Right atrium auricular region (tissue), 2 donors: ENCODE results near the gene BRD3OS. TPM values are rescaled to one million over a fixed set of nuclear protein-coding genes. Genes with fewer than 3 reads are reported as not detected.
"Not testable (repeated sequence)": the region's sequence is repeated elsewhere in the genome, so short reads cannot be mapped to it uniquely, and the experiment has no call there.

ENCODE experiments used
- DNase-seq: peaks from one replicate; pipeline ENCODE4 v3.0.0-alpha.2; 2019; ENCODE audit warnings: low spot score
- H3K27ac ChIP-seq, 2 donors: fragments of 200-600 bp; sonication (generic); 1 replicate in 1 of 2; 2 replicates in 1 of 2; pipeline ENCODE4 v1.5.1; 2016 to 2019
- H3K27me3 ChIP-seq, 2 donors: fragments of 200-600 bp; sonication (generic); one replicate each; pipeline versions ENCODE4 v1.5.1 to v1.6.0; 2017 to 2019
- H3K36me3 ChIP-seq: fragments of 200-600 bp; sonication (generic); one replicate; pipeline ENCODE4 v1.5.1; 2016
- H3K4me1 ChIP-seq, 2 donors: fragments of 200-600 bp; sonication (generic); one replicate each; pipeline versions ENCODE4 v1.5.1 to v1.6.0; 2017 to 2019
- H3K4me3 ChIP-seq, 2 donors: fragments of 200-600 bp; sonication (generic); 1 replicate in 1 of 2; 2 replicates in 1 of 2; pipeline ENCODE4 v1.5.1; 2017 to 2019; ENCODE audit warnings: mild to moderate bottlenecking in 1 of 2, moderate library complexity in 1 of 2
- H3K9me3 ChIP-seq, 2 donors: fragments of 200-600 bp; sonication (generic); one replicate each; pipeline ENCODE4 v1.5.1; 2019
- total RNA-seq, 2 donors: library from RNA; depleted of rRNA; stranded (reverse); fragments of >200 nt; gene quantifications; one replicate each; pipeline ENCODE4 v1.1.0, GENCODE V29; 2016
- TF ChIP-seq, protein P1 (sequence below), 2 donors: fragments of 200-600 bp; sonication (generic); IDR thresholded peaks; one replicate each; pipeline ENCODE4 v1.5.1; 2019; ENCODE audit warnings: antibody characterized with exemption in 2 of 2

The BRD3OS gene
- total RNA-seq, 2 donors from 2014 or later, result 7.8 to 11.2 TPM

DNA sequence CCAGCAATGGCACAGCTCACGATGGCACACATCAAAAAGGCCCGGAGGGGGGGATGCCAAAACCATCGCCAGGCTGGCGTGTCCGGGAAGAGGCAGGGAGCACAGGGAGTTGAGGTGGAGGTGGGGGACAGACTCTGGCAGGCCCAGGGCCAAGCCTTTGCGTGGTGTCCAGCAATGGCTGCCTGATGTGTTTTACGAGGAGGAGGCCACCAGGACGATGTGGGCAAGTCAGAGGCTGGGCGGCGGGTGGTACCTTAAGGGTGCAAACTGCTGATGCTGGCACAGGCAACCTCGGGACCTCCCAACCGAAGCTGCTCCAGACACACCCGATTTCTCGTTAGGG, 37.9 kb upstream of the BRD3OS start:
- Histone ChIP-seq H3K27ac (no peak overlapping the region), H3K27me3 (no peaks in the 10 kb centered on the region), H3K4me3 (no peak overlapping the region), H3K36me3 (no peaks in the 10 kb centered on the region), H3K9me3 (no peaks in the 10 kb centered on the region), H3K4me1 (peaks cover 0 to 22% of the 10 kb centered on the region in 2 donors)
- DNase-seq, result no peak
- TF ChIP-seq, protein P1, sequence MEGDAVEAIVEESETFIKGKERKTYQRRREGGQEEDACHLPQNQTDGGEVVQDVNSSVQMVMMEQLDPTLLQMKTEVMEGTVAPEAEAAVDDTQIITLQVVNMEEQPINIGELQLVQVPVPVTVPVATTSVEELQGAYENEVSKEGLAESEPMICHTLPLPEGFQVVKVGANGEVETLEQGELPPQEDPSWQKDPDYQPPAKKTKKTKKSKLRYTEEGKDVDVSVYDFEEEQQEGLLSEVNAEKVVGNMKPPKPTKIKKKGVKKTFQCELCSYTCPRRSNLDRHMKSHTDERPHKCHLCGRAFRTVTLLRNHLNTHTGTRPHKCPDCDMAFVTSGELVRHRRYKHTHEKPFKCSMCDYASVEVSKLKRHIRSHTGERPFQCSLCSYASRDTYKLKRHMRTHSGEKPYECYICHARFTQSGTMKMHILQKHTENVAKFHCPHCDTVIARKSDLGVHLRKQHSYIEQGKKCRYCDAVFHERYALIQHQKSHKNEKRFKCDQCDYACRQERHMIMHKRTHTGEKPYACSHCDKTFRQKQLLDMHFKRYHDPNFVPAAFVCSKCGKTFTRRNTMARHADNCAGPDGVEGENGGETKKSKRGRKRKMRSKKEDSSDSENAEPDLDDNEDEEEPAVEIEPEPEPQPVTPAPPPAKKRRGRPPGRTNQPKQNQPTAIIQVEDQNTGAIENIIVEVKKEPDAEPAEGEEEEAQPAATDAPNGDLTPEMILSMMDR (IDR thresholded peaks at IDR 0.05), result no peak

DNA sequence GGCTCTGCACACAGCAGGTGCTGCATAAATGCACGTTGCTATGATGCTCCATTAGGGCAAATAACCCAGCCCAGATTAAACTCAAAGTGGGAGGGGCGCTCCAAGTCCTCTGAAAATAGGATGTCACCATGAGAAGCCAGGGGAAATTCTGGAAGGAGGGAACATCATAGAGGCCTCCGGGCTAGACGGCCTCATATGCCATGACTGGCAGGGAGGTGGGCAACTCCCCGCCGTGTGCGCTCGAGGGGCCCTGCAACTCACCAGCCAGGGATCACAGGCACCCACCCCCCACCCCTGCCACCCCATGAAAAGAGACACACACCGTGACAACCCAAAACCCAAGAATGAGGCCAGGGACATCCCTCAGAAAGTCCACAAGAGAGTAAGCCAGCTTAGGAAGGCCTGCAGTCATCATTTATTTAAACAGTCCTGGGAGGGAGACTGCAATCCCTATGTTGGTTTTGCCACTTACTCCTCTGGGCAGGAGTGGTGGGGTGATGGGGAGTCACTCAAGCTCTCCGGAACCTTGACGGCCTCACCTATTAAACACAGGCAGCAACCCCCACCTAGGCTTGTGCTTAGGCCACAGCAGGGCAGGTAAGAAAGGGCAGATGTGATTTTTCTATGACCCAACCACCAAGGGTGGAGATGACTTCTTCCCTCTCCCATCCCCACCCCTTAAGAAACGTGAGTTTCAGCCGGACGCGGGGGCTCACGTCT, 37.2 kb upstream of the BRD3OS start:
- H3K36me3 ChIP-seq, result no peaks in the 10 kb centered on the region
- H3K27me3 ChIP-seq, result no peaks in the 10 kb centered on the region
- H3K4me3 ChIP-seq, result no peak overlapping the region
- H3K27ac ChIP-seq, result no peak overlapping the region
- peaks cover 0 to 22% of the 10 kb centered on the region in 2 donors for H3K4me1 ChIP-seq
- DNase-seq, result no peak
- TF ChIP-seq, protein P1 (IDR thresholded peaks at IDR 0.05), result no peak
- no peaks in the 10 kb centered on the region for H3K9me3 ChIP-seq

DNA sequence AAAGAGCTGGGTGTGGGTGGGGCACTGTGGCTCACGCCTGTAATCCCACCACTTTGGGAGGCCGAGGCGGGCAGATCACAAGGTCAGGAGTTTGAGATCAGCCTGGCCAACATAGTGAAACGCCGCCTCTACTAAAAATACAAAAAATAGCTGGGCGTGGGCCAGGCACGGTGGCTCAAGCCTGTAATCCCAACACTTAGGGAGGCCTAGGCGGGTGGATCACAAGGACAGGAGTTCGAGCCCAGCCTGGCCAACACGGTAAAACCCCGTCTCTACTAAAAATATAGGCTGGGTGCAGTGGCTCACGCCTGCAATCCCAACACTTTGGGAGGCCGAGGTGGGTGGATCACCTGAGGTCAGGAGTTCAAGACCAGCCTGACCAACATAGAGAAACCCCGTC, 36.5 kb upstream of the BRD3OS start:
- not testable (repeated sequence) for DNase-seq, H3K27me3 ChIP-seq, H3K36me3 ChIP-seq, H3K9me3 ChIP-seq, H3K27ac ChIP-seq, H3K4me3 ChIP-seq
- peaks cover 0 to 29% of the 10 kb centered on the region in 2 donors for H3K4me1 ChIP-seq

DNA sequence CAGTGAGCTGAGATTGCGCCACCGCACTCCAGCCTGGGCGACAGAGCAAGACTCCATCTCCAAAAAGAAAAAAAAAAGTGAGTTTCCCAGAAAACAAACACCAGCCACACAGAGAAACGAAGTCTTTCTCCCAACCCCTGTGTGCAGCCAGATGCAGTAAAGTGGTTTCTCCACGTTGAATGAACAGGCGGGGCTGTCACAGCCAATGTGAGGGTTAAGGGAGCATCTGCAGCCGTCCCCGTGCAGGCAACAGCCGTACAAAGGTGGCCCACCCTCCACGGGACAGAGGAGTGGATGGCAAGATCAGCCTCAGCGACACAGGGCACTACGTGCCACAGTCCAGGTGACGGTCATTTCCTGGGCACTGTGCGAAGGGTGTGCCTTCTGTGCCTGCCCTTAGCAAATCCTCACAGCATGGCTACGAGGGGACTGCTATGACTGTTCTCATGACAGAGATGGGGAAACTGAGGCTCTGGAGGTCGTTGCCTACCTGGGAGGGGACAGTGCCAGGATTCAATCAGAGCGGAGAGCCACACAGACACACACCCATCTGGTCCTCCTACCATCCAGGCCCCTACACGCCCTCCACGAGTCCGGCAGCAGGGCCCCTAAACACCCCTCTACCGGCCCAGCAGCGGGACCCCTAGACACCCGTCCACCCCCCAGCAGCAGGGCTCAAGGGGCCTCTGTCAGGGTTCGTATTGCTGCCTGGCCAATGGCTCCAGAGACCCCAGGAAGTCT, 35.5 kb upstream of the BRD3OS start:
- no peaks in the 10 kb centered on the region for H3K36me3 ChIP-seq
- DNase-seq, result no peak
- peaks cover 0 to 38% of the 10 kb centered on the region in 2 donors for H3K4me1 ChIP-seq
- TF ChIP-seq, protein P1 (IDR thresholded peaks at IDR 0.05), result no peak
- H3K9me3 ChIP-seq, result no peaks in the 10 kb centered on the region
- no peaks in the 10 kb centered on the region for H3K27me3 ChIP-seq
- H3K4me3 ChIP-seq, result no peak overlapping the region
- no peak overlapping the region for H3K27ac ChIP-seq

DNA sequence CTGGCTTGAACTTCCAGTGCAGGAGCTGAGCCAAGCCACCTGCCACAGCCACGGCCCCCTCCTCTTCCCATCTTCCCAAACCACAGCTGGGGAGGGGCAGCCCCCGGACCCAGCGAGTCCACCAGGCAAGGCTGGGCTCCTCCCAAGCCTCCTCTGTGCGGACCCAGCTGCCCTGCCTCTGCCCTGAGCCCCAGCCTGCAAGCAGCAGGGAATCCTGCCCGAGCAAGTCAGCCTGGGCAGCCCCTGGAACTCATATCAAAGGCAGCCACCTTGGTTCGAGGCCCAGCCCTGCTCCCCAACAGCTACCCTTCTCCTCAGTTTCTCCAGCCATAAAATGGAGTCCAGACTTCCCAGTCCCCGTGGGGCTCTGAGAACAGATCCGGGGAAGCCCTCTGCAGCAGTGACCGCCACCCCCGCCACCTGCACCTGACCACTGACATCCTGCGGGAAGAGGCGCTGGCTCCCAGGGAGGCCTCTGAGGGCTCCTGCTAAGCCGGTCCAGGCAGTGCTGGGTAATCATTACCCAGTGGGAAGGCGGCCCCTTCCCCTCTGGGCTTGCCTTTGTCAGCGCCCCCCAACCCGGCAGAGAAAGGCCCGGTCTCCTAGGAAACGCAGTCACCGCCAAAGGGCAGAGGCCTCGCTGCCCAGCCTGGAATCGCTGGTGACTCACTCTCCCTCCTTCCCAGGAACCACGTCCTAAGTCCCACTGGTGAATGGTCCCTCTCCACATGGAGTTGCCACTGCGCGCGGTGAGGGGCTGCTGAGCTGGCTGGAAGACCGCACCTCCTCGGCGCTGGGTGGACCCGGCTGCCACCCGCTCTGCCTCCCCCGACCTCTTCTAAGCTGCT, 34.7 kb upstream of the BRD3OS start:
- H3K4me3 ChIP-seq, result peak overlapping the region; percentile 66 to 76
- peak overlapping the region; percentile 56 to 59 for H3K27ac ChIP-seq
- no peaks in the 10 kb centered on the region for H3K9me3 ChIP-seq
- peak; percentile 84 for DNase-seq
- TF ChIP-seq, protein P1 (IDR thresholded peaks at IDR 0.05), result no peak
- H3K4me1 ChIP-seq, result peaks cover 0 to 38% of the 10 kb centered on the region in 2 donors
- H3K27me3 ChIP-seq, result no peaks in the 10 kb centered on the region
- H3K36me3 ChIP-seq, result no peaks in the 10 kb centered on the region
